HG03060 (cell line): ENCODE measurements around the gene NXNL1.
"Not testable (repeated sequence)": the region's sequence is repeated elsewhere in the genome, so short reads cannot be mapped to it uniquely, and the experiment has no call there.

Experiments
- ATAC-seq: cut with Tn5 transposase; IDR thresholded peaks from one replicate; pipeline ENCODE4 v1.9.1; 2021; ENCODE audit warnings: low read depth, moderate number of reproducible peaks; ENCODE audit not compliant: unreplicated experiment

The NXNL1 gene

DNA sequence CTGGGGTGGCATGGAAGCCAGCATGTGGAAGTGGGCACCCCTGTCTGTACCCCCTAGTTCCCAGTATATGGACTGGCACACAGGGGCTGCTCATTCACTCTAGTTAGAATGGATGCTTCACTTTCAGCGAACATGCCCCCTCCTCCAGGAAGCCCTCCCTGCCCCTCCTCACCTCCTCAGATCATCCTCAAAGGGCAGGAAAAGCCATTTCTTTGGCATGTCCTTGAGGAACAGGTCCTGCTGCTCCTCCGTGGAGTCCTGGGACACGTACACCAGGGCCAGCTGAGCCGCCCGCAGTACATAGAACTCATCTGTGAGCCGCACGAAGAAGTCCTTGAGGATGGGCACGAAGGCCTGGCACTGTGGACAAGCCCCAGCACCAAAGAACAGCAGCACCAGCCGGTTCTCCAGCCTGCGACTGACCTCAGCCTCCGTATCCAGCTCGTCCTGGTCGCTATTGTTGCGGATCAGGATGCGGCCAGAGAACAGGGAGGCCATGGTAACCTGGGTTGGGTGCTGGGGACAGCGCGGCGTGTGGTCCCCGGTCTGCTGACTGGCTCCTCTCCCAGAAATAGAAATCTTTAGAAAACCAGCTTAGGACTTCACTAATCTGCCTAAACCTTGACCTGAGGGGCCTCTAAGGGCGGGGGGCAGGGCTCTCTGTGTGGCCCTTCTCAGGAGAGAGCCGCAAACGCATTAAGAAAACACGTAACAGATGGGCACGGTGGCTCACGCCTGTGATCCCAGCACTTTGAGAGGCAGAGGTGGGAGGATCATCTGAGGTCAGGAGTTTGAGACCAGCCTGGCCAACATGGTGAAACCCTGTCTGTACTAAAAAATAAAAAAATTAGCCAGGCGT lies at the start of gene NXNL1:
TSS of gene NXNL1 (minus strand) at position 555 of the 859 bp plus-strand sequence. CDS start at position 498, 57 bp downstream.
- ATAC-seq, result no peak

GRCh38 chr19:17508558-17508933 lies 47.8 kb upstream of the NXNL1 start:
- not testable (repeated sequence) for ATAC-seq

DNA sequence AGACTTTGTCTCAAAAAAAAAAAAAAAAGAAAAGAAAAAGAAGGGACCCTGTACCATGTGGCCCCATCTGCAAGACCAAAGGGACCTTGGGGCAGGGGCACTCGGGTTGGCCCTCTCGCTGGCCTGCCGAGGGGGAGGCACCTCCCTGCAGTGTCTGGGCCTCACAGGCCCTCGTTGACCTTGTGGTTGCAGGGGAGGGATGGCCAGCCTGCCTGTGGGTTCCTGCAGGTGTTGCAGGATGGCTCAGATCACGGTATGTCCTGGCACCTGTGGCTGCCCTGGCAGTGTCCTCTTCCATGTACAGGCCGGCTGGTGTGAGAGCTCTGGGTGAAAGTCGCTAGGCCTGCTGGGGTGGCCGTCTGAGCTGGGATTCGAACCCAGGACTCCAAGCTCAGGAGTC lies 46.0 kb upstream of the NXNL1 start:
- ATAC-seq, result no peak

- ATAC-seq, result no peak
These were observed 44.5 kb upstream of the NXNL1 start for GRCh38 chr19:17505223-17505622.

- ATAC-seq, result no peak
These were observed 43.7 kb upstream of the NXNL1 start for GRCh38 chr19:17504456-17504855.

DNA sequence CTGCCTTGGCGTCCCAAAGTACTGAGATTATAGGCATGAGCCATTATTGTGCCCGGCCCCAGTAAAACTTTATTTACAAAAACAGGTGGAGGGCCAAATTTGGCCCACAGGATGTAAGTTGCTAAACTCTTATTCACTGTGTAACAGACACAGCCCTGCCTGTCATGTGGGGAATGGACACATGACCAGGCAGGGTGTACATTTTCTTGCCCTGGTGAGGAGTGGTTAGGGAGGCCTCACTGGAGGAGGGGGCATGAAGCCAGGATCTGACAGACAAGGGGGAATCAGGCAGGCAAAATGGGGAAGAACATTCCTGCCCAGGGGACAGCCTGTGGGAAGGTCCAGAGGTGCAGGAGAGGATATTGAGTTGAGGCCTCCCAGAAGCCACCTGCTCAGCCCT lies 43.3 kb upstream of the NXNL1 start:
- no peak for ATAC-seq

DNA sequence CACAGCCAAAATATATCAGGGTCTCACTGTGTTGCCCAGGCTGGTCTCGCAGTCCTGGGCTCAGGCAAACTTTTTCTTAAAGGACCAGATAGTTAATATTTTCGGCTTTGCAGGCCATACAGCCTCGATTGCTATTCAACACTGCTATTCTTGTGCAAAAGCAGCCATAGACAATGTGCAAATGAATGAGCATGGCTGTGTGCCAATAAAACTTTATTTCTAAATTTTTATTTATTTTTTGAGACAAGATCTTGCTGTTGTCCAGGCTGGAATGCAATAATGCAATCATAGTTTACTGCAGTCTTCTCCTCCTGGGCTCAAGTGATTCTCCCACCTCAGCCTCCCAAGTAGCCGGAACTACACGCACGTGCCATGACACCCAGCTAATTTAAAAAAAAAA lies 42.5 kb upstream of the NXNL1 start:
- ATAC-seq, result no peak

DNA sequence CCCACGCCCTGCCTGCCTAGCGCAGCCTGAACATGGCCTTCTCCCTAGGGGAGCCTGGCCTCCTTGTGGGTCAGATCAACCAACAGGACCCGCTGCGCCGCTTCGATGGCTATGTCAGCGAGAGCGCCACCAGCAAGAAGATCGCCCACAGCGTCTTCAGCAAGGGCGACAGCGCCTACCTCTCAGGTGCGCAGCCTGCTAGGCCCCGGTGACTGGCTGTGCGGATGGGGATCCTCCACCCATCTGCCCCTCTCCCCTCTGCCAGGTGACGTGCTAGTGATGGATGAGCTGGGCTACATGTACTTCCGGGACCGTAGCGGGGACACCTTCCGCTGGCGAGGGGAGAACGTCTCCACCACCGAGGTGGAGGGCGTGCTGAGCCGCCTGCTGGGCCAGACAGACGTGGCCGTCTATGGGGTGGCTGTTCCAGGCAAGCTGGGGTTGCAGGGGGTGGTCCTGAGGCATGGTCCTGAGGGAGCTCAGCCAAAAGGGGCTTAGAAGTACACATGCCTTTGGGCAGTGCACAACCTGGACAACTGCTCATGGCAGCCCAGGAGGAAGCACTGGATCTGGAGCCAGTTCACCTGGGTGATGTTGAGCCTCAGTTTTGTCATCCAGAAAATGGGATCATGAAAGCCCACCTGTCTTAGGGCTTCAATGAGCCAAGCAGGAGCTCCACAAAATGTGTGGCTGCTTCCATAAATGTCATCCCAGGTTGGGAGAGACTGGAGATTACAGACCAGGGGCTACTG lies 39.9 kb upstream of the NXNL1 start:
- ATAC-seq, result no peak

DNA sequence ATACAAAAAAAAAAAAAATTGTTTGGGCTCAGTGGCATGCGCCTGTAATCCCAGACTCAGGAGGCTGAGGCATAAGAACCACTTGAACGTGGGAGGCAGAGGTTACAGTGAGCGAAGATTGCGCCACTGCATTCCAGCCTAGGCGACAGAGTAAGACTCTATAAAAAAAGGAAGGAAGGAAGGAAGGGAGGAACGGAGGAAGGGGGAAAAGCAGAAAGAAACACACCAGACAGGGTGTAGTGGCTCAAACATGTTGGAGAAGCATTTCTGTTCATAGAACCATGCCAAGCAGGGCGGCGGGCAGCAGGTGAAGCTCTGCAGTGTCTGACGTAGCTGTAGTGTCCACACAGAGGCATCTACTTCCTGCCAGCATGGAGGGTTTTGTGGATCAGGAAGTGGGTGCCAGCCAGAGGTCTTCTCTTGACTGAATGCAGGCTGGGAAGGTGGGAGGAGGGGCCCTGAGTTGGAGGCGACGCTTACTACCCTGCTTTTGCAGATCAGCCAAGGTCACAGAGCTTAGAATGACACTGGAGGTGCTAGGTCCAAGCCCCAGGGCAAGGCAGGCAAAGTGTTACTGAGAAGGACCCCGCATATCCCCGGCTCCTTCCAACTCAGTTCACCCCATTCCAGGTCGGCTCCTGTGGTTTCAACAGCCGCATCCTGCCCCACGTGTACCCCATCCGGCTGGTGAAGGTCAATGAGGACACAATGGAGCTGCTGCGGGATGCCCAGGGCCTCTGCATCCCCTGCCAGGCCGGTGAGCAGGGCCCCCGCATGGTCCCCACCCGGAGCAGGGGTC lies 39.1 kb upstream of the NXNL1 start:
- ATAC-seq, result no peak

DNA sequence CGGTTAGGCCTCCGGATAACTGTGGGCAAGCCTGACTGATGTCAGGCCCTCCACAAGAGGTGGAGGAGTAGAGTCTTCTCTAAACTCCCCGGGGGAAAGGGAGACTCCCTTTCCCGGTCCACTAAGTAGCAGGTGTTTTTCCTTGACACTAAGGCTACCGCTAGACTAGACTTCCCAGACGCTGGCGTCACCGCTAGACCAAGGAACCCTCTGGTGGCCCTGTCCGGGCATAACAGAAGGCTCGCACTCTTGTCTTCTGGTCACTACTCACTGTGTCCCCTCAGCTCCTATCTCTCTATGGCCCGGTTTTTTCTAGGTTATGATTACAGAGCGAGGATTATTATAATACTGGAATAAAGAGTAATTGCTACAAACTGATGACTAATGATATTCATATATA lies 38.3 kb upstream of the NXNL1 start:
- ATAC-seq, result not testable (repeated sequence)

- ATAC-seq, result no peak
These were observed 36.5 kb upstream of the NXNL1 start for GRCh38 chr19:17497149-17497798.

- ATAC-seq, result no peak
These were observed 35.7 kb upstream of the NXNL1 start for GRCh38 chr19:17496337-17496997.

DNA sequence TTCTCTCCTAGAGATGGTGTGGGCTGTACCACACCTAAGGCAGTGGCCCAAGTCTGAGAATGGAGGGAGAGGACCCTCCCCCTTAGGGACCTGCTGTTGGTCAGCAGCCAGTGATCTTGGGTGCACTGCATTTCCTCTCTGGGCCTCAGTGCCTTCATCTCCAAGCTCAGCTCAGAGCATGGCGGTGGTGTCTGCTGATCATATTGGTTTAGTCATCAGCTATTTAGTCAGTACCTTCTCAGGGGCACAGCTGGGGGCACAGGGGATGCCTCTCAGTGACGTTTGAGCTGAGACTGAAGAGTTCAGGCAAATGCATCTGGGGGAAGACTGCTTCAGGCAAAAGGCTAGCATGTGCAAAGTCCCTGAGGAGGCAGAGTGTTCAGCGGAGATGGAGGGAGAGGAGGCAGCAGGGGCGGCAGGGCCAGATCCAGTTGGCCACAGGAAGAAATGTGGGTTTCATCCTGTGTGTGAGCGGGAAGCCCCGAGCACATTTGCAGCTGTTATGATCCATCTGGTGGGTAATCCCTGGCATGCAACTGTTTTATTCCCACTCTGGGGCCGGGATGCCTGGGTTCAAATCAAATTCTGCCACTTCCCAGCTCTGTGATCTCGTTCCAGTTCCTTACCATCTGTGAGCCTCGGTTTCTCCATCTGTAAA lies 35.0 kb upstream of the NXNL1 start:
- no peak for ATAC-seq

DNA sequence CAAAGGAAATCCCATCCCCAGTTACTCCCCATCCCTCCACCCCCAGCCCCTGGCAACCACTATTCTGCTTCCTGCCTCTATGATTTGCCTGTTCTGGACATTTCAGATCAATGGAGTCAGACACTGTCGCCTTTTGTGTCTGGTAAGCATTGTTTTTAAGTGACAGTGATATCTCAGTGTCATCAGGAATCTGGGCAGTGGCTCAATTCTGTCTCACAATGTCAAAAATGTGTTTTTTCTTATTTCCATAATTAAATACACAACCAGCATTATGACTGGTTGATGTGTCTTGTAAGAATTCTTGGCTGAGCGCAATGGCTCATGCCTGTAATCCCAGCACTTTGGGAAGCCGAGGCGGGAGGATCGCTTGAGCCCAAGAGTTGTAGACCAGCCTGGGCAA lies 30.6 kb upstream of the NXNL1 start:
- ATAC-seq, result no peak

GRCh38 chr19:17490411-17490810 lies 29.7 kb upstream of the NXNL1 start:
- ATAC-seq, result no peak

- no peak for ATAC-seq
These were observed 28.8 kb upstream of the NXNL1 start for GRCh38 chr19:17489392-17490030.

- ATAC-seq, result no peak
These were observed 28.1 kb upstream of the NXNL1 start for GRCh38 chr19:17488593-17489391.
